Kidney capillary endothelial cell (primary cell): ENCODE results near the gene TBX1.

Source experiments
- DNase-seq: peaks from one replicate; pipeline ENCODE4 v3.0.0-alpha.2; 2018; ENCODE audit warnings: low spot score

The TBX1 gene

DNA sequence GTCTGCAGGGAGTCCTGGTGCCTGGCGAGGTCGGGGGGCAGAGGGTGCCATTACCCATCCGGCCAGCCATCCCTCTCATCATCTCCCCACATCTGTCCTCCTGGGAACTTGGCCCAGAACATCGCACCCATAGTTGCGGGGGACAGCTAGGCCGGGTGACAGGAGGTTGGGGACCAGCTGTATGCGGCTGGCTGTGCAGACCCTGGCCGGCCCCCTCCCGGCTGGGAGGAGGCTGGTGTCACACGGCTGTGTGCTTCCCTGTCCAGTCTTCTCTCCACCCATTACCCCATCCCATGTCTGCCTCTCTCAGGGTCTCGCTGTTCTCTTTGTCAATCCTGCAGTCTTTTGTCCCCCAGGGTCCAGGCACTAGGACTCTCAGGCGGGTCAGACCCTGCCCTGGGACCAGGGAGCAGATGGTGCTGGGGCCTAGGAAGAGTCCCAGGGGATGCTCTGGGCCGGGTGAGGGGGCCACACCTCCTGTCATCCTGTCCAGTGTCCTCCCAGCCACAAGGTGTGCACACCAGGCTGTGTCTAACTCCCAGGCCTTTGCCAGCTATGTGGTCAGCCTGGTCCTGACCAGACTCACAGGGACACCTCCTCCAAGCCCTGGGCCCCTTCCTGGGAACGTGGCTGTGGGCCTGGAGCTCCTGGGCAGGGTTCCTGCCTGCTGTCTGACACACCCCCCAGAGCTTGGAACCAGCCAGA lies 6.4 kb upstream of the TBX1 start:
- DNase-seq, result no peak

DNA sequence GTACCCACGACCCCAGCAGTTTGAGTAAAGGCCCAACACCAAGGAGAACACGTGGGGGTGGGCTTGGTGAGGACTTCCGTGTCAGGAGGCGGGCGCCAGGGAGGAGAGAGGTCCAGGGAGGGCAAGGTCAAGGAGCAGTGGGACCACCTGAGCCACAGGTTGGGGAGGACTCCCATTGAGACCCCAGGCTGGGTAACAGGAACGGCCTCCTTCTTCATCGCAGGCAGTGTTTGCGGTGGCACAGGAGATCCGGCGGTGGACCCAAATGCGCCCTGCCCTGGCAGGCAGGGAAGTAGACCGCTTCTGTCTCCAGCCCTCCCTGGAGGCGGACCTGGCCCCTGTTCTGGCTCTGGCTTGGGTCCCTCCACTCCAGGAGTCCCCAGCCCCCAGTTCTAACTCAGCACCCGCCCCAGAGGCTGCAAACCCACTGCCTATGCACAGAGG lies 5.9 kb upstream of the TBX1 start:
- DNase-seq, result no peak

DNA sequence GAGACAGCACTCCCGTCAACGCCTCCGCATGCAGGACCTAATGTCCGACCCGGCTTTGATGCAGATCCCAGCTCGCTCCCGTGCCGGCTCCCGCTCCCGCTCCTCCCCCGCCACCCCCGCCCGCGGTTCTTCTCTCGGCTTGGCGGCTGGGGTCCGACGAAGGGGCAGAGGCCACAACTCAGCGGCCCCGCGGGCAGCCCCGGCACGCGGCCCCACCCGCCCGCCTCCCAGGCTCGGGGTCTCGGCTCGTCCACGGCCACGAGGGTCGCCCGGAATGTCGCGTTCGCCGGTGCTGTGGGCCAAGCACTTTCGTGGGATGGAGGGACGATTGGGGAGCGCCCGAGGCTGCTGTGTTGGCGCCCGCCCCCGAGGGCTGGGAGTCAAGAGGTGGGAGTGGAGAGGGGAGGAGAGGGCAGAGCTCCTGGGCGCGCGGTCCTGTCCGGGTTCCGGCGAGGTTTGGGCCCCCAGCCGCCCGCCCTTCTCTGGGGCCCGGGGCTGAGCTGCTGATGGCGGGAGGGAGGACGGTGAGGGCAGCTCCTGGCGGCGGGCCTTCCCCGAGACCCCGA lies 5.3 kb upstream of the TBX1 start:
- DNase-seq, result no peak

GRCh38 chr22:19755722-19756287 lies 4.8 kb upstream of the TBX1 start:
- DNase-seq, result no peak

GRCh38 chr22:19756288-19757128 lies 4.1 kb upstream of the TBX1 start:
- DNase-seq, result no peak

- no peak for DNase-seq
These were observed 3.2 kb upstream of the TBX1 start for GRCh38 chr22:19757140-19757984.

- no peak for DNase-seq
These were observed 2.3 kb upstream of the TBX1 start for GRCh38 chr22:19757985-19758895.

DNA sequence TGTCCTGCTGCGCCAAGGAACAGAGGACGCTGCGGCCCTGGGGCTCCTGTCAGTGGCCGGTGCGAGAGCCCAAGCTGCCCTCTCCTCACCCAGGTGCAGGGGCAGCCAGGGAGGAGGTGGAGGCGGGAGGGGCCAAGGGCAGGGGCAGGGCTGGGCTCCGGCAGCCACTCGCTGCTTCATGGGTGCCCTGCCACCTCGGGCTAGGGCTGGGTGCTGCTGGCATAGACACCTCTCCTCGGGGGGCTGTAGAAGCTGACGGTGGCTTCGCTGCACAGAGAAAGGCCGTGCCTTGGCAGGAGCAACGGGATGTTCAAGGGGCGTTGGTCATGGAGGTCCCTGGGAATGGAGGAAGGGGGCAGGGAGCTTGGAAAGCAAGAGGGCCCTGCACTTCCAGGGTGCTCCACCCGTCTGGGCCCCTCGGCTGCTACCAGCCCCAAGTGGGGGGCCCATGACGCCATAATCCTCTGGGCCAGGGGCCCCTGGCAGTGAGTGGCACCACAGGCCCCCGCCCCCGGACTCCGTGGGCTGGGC lies 1.6 kb upstream of the TBX1 start:
- no peak for DNase-seq

DNA sequence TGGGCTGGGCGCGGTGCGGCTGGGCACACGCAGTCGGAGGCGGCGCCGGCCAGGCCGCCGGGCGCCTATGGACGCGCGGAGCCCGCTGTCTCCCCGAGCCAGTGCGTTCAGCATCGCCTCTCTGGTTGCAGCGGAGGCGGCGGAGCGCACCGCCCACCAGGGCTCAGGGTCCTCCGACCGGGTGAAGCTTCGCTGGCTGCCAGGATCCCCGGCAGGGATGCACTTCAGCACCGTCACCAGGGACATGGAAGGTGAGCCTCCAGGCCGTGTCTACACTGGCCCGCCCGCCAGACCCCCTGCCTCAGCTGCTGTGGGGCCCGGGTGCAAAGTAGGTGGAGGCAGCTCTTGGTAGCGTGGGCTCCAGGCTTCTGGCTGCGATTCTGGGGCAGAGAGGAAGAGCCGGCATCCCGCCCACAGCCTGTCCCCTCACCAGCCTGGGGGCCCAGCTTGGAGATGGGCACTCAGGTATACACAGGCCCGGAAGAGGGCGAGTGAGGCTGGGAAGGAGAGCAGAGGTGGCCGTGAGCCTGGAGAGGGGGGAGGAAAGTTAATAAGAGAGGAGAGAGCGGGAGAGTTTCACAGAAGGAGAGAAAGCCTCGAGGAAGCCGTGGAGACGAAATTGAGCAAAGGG lies 1.0 kb upstream of the TBX1 start:
- DNase-seq, result no peak

DNA sequence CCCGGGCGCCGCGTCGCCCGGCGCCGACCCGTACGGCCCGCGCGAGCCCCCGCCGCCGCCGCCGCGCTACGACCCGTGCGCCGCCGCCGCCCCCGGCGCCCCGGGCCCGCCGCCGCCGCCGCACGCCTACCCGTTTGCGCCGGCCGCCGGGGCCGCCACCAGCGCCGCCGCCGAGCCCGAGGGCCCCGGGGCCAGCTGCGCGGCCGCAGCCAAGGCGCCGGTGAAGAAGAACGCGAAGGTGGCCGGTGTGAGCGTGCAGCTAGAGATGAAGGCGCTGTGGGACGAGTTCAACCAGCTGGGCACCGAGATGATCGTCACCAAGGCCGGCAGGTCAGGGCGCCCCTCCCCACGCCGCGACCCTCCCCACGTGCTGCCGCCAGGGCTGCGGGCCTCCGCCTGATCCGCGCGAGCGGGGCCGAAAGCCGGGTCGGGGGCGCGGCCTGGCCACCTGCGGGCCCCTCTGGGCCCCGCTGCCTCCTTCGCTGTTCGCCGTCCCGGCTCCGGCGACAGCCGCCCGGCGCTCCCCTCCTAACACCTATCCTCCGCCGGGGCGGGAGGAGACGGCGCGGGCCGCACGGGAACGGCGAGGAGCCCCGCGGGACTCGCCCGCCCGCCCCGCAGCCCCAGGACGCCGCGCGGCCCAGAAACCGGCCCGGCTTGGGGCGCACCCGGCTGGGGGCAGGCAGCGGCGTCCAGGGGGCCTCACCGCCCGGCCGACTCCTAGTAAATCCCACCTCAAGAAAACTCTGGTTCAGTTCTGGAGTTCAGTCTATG lies 560 bp downstream of the TBX1 start:
- DNase-seq, result no peak

DNA sequence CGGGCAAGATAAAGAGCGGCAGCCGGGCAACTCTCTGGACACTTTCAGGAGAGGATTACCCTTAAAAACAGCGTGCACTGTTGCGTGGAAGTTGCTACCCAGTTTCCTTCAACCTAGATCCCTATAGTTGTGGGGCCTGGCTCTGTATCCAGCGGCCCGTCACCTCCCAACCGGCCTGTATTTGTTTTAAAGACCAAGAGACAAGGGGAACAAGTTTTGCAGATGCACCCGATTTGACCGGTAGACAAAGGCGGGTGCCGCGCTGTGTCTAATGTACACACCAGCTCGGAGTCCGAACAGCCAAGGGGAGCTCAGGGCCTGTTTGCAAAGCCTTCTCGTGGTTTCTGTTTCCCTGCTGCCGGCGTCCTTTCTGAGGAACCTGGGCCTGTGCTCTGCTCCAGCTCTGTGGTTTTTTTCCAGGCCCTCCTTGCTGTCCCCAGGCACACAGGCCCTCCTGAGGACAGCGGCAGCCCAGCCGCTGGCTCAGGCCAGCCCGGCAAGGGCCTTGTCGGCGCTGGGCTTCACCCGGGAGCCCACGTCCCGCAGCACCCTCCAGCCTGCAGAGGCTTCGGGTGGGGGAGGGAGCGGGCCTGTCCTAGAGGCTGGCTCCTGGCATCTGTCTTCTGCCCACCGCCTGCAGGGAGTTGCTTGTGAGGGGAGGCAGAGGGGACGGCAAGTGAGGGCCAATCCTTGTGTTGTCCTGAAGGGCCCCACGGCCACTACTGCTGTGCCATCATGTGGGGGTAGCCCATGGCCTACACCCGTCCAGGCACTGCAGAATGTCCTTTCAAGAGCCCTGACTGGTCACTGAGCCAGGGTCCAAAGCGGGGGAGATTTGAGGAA lies 1.4 kb downstream of the TBX1 start:
- DNase-seq, result no peak

GRCh38 chr22:19762568-19763457 lies 2.2 kb downstream of the TBX1 start:
- DNase-seq, result no peak

GRCh38 chr22:19763458-19764298 lies 3.1 kb downstream of the TBX1 start:
- no peak for DNase-seq

GRCh38 chr22:19764299-19764593 lies 3.7 kb downstream of the TBX1 start:
- no peak for DNase-seq

DNA sequence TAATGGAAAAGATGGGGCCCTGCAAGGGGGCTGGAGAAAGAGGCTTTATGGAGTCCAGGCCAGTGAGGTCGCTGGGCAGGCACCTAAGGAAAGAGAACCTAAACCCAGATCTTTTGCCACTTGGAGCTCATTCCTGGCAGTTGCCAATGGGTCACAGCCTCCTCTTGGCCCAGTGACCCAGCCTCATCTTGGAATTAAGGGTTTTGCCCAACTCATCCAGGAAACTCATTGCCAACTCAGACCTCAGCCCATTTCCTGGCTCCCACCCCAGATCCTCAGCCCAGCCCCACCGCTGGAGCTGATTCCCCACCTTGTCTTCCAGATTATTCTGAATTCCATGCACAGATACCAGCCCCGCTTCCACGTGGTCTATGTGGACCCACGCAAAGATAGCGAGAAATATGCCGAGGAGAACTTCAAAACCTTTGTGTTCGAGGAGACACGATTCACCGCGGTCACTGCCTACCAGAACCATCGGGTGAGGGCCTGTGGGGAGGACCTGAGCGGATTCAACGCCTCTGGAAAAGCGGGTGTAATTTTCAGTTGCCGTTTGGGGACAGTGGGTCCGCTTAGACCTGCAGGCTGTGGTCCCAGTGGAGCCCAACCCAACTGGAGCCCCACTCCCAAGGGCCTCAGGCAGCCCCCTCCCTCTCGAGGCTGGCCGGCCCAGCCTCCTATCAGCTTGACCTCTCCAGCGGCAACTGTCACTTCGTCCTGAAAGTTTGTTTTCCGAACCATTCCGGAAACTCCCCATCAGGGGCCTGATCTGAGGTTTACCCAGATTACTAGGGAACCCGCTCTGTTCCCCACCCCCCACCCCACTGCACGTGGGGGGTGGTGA lies 4.3 kb downstream of the TBX1 start:
- no peak for DNase-seq
